Activated CD8-positive, alpha-beta T cell treated with anti-CD3 and anti-CD28 coated beads for 36 hours (primary cell): ENCODE data around the gene TDP2. TPM values are rescaled to one million over a fixed set of nuclear protein-coding genes. Genes with fewer than 3 reads are reported as not detected.
"Not testable (repeated sequence)": the region's sequence is repeated elsewhere in the genome, so short reads cannot be mapped to it uniquely, and the experiment has no call there.

Experiments used
- ATAC-seq: fragments of 200-7000 bp; cut with Tn5 transposase; one replicate; pipeline ENCODE4 v1.10.0; 2021; ENCODE audit warnings: mild to moderate bottlenecking, moderate library complexity
- CTCF ChIA-PET: fragments of 350-600 bp; sonication (Branson Sonifier 250); formaldehyde crosslinking; loops from one replicate; lab custom pipeline; 2021; ENCODE audit warnings: antibody characterized with exemption; lab: Charles Lee
- POLR2A ChIA-PET: fragments of 350-600 bp; sonication (Branson Sonifier 250); formaldehyde crosslinking; loops from one replicate; lab custom pipeline; 2021; ENCODE audit warnings: antibody characterized with exemption; lab: Charles Lee
- DNase-seq: peaks from one replicate; pipeline ENCODE4 v3.0.0-alpha.2; 2020
- H3K27ac Mint-ChIP-seq: one replicate; pipeline ENCODE4 v1.8.0; 2021; ENCODE audit warnings: mild to moderate bottlenecking, mixed read lengths
- H3K27me3 Mint-ChIP-seq: one replicate; pipeline ENCODE4 v1.8.0; 2021; ENCODE audit warnings: mixed read lengths
- H3K36me3 Mint-ChIP-seq: one replicate; pipeline ENCODE4 v1.8.0; 2021; ENCODE audit warnings: low read depth, mixed read lengths
- H3K4me1 Mint-ChIP-seq: one replicate; pipeline ENCODE4 v1.8.0; 2021; ENCODE audit warnings: low read depth, mixed read lengths
- H3K4me3 Mint-ChIP-seq: one replicate; pipeline ENCODE4 v1.8.0; 2021; ENCODE audit warnings: mild to moderate bottlenecking, moderate library complexity, mixed read lengths
- H3K9me3 Mint-ChIP-seq: one replicate; pipeline ENCODE4 v1.8.0; 2021; ENCODE audit warnings: mixed read lengths
- intact Hi-C: fragments of 100-400 bp; cut with micrococcal nuclease; formaldehyde crosslinking; loops from one replicate; pipeline ENCODE4 v1.10.0; 2022
- total RNA-seq, 2 experiments: library from RNA; stranded (reverse); gene quantifications; one replicate each; pipeline ENCODE4 v1.2.3, GENCODE V29; 2021
- TF ChIP-seq, protein P1 (sequence below): fragments of 200-600 bp; IDR thresholded peaks from one replicate; pipeline ENCODE4 v1.8.0; 2022; ENCODE audit warnings: antibody characterized with exemption, mild to moderate bottlenecking

Gene TDP2
- total RNA-seq, 2 experiments from 2014 or later, result 37.4 to 39.8 TPM

DNA sequence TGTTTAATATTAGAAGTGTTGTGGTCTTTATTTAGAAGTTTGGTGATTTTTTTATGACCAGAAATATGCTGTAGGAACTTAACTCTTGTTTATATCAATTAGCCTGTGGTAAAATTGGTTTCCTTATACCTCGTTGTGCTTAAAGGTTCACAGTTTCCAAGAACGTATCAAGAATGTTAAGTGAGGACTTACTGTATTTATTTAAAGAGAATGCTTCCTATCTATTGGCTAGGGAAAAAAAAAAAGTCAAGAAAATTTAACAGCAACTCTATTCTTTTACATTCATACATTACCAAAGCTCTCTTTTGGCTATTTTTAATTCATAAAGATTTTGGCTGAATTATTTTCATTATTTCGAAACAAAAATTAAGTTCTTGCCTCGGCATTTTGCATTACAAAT is 22.3 kb downstream of the TDP2 start:
- H3K27ac Mint-ChIP-seq, result no peak overlapping the region
- H3K4me3 Mint-ChIP-seq, result no peak overlapping the region
- H3K36me3 Mint-ChIP-seq, result no peaks in the 10 kb centered on the region
- TF ChIP-seq, protein P1, sequence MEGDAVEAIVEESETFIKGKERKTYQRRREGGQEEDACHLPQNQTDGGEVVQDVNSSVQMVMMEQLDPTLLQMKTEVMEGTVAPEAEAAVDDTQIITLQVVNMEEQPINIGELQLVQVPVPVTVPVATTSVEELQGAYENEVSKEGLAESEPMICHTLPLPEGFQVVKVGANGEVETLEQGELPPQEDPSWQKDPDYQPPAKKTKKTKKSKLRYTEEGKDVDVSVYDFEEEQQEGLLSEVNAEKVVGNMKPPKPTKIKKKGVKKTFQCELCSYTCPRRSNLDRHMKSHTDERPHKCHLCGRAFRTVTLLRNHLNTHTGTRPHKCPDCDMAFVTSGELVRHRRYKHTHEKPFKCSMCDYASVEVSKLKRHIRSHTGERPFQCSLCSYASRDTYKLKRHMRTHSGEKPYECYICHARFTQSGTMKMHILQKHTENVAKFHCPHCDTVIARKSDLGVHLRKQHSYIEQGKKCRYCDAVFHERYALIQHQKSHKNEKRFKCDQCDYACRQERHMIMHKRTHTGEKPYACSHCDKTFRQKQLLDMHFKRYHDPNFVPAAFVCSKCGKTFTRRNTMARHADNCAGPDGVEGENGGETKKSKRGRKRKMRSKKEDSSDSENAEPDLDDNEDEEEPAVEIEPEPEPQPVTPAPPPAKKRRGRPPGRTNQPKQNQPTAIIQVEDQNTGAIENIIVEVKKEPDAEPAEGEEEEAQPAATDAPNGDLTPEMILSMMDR, result no peak
- ChIA-PET POLR2A (no interaction called here), CTCF (interaction anchor here (1.2 to 1.3 kb wide), 2 partner anchors 13 to 59 kb away, joined by 3 read pairs; no protein-coding TSS in a partner anchor)
- H3K27me3 Mint-ChIP-seq, result peaks cover 25% of the 10 kb centered on the region
- peaks cover 9% of the 10 kb centered on the region for H3K4me1 Mint-ChIP-seq
- DNase-seq (no peak), ATAC-seq (no peak)
- intact Hi-C loops, result no loop called here
- H3K9me3 Mint-ChIP-seq, result no peaks in the 10 kb centered on the region

DNA sequence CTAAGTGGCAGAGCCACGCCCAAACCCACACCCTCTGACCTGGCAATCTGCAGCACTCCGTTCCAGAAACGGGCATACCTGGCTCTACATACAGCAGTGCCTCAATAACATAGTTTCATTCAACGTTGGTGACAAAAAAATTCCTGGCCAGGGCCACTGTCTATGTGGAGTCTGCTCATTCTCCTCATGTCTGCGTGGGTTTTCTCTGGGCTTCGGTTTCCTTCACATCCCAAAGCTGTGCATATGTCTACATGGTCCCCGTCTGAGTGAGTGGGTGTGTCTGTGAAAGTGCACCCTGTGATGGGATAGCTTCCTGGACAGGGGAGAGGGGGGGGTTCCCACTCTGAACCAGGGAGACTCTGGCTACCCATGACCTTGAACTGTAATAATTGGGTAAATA is 22.8 kb downstream of the TDP2 start:
- TF ChIP-seq, protein P1, result no peak
- no peak overlapping the region for H3K4me3 Mint-ChIP-seq
- POLR2A ChIA-PET, result no interaction called here
- H3K9me3 Mint-ChIP-seq, result no peaks in the 10 kb centered on the region
- peaks cover 9% of the 10 kb centered on the region for H3K4me1 Mint-ChIP-seq
- H3K36me3 Mint-ChIP-seq, result no peaks in the 10 kb centered on the region
- H3K27ac Mint-ChIP-seq, result no peak overlapping the region
- H3K27me3 Mint-ChIP-seq, result peaks cover 27% of the 10 kb centered on the region
- DNase-seq (no peak), ATAC-seq (no peak)
- CTCF ChIA-PET, result interaction anchor here (1.2 to 1.6 kb wide), 3 partner anchors 13 to 63 kb away, joined by 3 to 10 read pairs (median 3); no protein-coding TSS in a partner anchor
- intact Hi-C loops, result no loop called here

DNA sequence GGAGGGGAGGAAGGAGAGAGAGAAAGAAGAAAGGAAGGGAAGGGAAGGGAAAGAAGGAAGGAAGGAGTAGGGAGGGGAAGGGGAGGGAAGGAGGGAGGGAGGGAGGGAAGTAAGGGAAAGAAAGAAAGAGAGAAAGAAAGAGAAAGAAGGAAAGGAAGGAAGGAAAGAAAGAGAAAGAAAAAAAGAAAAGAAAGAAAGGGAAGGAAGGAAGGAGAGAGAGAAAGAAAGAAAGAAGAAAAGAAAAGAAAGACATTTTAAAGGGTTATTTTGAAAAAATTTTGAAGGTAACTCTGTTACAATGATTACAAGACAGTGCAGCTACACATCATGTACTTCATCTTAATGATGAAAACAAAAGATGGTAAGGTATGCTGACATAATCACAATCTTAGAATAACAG is 24.6 kb downstream of the TDP2 start:
- POLR2A ChIA-PET, result interaction anchor here (0.7 kb wide), 1 partner anchor 902 kb away, joined by 3 read pairs; no protein-coding TSS in a partner anchor
- H3K9me3 Mint-ChIP-seq, result no peaks in the 10 kb centered on the region
- intact Hi-C loops, result no loop called here

DNA sequence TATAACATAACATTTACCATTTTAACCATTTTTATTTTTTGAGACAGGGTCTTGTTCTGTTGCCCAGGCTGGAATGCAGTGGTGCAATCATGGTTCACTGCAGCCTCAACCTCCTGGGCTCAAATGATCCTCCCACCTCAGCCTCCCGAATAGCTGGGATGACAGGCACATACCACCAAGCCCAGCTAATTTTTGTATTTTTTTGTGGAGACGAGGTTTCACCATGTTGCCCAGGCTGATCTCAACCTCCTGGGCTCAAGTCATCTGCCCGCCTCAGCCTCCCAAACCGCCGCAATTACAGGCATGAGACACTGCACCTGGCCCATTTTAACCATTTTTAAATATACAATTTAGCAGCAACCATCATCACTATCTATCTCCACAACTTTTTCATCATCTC is 26.1 kb downstream of the TDP2 start:
- ATAC-seq, H3K27ac Mint-ChIP-seq, H3K4me3 Mint-ChIP-seq, DNase-seq, H3K9me3 Mint-ChIP-seq, H3K4me1 Mint-ChIP-seq, CTCF ChIA-PET, H3K36me3 Mint-ChIP-seq, intact Hi-C loops: not testable (repeated sequence)
- POLR2A ChIA-PET, result interaction anchor here (0.5 kb wide), 1 partner anchor 13 kb away, joined by 6 read pairs; no protein-coding TSS in a partner anchor
- peaks cover 26% of the 10 kb centered on the region for H3K27me3 Mint-ChIP-seq

More for the DNA sequence above, 24.6 kb downstream of the TDP2 start:
- CTCF ChIA-PET, result no interaction called here
- no peaks in the 10 kb centered on the region for H3K36me3 Mint-ChIP-seq
- DNase-seq (no peak), ATAC-seq (no peak)
- TF ChIP-seq, protein P1, result no peak
- no peak overlapping the region for H3K4me3 Mint-ChIP-seq
- peaks cover 28% of the 10 kb centered on the region for H3K27me3 Mint-ChIP-seq
- H3K27ac Mint-ChIP-seq, result no peak overlapping the region
- H3K4me1 Mint-ChIP-seq, result peaks cover 11% of the 10 kb centered on the region

DNA sequence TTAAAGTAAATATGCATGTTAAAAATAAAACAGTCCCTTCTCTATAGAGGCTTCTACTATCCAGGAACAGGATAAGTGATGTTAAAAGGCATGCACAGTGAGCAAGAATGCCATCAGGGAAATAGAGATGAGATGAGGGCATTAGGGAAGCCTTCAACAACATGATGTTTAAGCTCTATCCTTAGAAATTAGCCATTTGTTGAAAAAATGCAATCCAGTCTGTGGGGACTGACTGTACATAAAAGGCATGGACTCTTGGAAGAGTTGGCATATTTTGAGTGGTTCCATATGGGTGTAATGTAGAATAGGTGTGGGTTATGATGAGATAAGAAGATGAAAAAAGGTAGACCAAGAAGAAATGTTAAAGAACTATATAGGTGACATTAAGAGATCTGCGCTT is 26.5 kb downstream of the TDP2 start:
- peaks cover 3% of the 10 kb centered on the region for H3K4me1 Mint-ChIP-seq
- TF ChIP-seq, protein P1, result no peak
- ChIA-PET POLR2A (interaction anchor here (0.5 kb wide), 1 partner anchor 13 kb away, joined by 6 read pairs; no protein-coding TSS in a partner anchor), CTCF (no interaction called here)
- no peak for ATAC-seq
- intact Hi-C loops, result no loop called here
- no peaks in the 10 kb centered on the region for H3K36me3 Mint-ChIP-seq
- H3K27me3 Mint-ChIP-seq, result peaks cover 23% of the 10 kb centered on the region
- no peak for DNase-seq
- H3K9me3 Mint-ChIP-seq, result no peaks in the 10 kb centered on the region
- H3K27ac Mint-ChIP-seq, result no peak overlapping the region
- no peak overlapping the region for H3K4me3 Mint-ChIP-seq
